H9 (cell line): Measurements from ENCODE around the gene PRAC2. TPM values are rescaled to one million over a fixed set of nuclear protein-coding genes. Genes with fewer than 3 reads are reported as not detected.

Experiments
- DNase-seq: peaks from one replicate; pipeline ENCODE4 v3.0.0-alpha.2; 2017
- H2AFZ ChIP-seq: one replicate; pipeline ENCODE4 v1.6.1; 2013; ENCODE audit warnings: mild to moderate bottlenecking, low read length, control low read depth, moderate library complexity
- H2AK5ac ChIP-seq: 2 replicates; pipeline ENCODE4 v1.6.1; 2013; ENCODE audit warnings: low read length, control low read depth, mixed read lengths; ENCODE audit not compliant: insufficient read length
- H2BK120ac ChIP-seq: one replicate; pipeline ENCODE4 v1.6.1; 2013; ENCODE audit warnings: low read depth, mild to moderate bottlenecking, low read length, control low read depth, inconsistent platforms; ENCODE audit not compliant: poor library complexity, severe bottlenecking
- H2BK12ac ChIP-seq: 2 replicates; pipeline ENCODE4 v1.6.1; 2013; ENCODE audit warnings: low read length, control low read depth, mixed read lengths, low read depth; ENCODE audit not compliant: insufficient read length
- H2BK15ac ChIP-seq: 2 replicates; pipeline ENCODE4 v1.6.1; 2013; ENCODE audit warnings: low read depth, low read length, control low read depth
- H2BK20ac ChIP-seq: one replicate; pipeline ENCODE4 v1.6.1; 2013; ENCODE audit warnings: low read depth, mild to moderate bottlenecking, low read length, control low read depth, inconsistent platforms; ENCODE audit not compliant: poor library complexity, severe bottlenecking
- H2BK5ac ChIP-seq: 2 replicates; pipeline ENCODE4 v1.6.1; 2013; ENCODE audit warnings: low read length, control low read depth, mixed read lengths; ENCODE audit not compliant: insufficient read length
- H3K14ac ChIP-seq: 2 replicates; pipeline ENCODE4 v1.6.1; 2013; ENCODE audit warnings: low read length, control low read depth; ENCODE audit not compliant: insufficient read depth
- H3K18ac ChIP-seq: 2 replicates; pipeline ENCODE4 v1.6.1; 2013; ENCODE audit warnings: low read depth, mild to moderate bottlenecking, mixed read lengths, low read length, control low read depth; ENCODE audit not compliant: insufficient read length
- H3K23ac ChIP-seq: 2 replicates; pipeline ENCODE4 v1.6.1; 2013; ENCODE audit warnings: low read length, control low read depth, mixed read lengths, low read depth; ENCODE audit not compliant: insufficient read length
- H3K23me2 ChIP-seq: 2 replicates; pipeline ENCODE4 v1.6.1; 2013; ENCODE audit warnings: low read depth, mild to moderate bottlenecking, mixed read lengths, low read length, control low read depth; ENCODE audit not compliant: insufficient read length, poor library complexity, severe bottlenecking
- H3K27ac ChIP-seq: 2 replicates; pipeline ENCODE4 v1.5.1; 2013; ENCODE audit warnings: low read length, control low read depth, mixed read lengths, low read depth; ENCODE audit not compliant: insufficient read length
- H3K27me3 ChIP-seq: 2 replicates; pipeline ENCODE4 v1.6.1; 2013; ENCODE audit warnings: low read length, control low read depth, inconsistent platforms; ENCODE audit not compliant: insufficient read depth
- H3K4ac ChIP-seq: 2 replicates; pipeline ENCODE4 v1.6.1; 2013; ENCODE audit warnings: low read depth, mild to moderate bottlenecking, control low read depth, inconsistent platforms, low read length, moderate library complexity
- H3K4me1 ChIP-seq: 2 replicates; pipeline ENCODE4 v1.6.1; 2013; ENCODE audit warnings: low read length, control low read depth, inconsistent platforms; ENCODE audit not compliant: insufficient read depth
- H3K4me2 ChIP-seq: 2 replicates; pipeline ENCODE4 v1.6.1; 2013; ENCODE audit warnings: low read length, control low read depth, mixed read lengths; ENCODE audit not compliant: insufficient read length, insufficient read depth
- H3K56ac ChIP-seq: 2 replicates; pipeline ENCODE4 v1.6.1; 2013; ENCODE audit warnings: low read depth, mild to moderate bottlenecking, mixed read lengths, low read length, control low read depth; ENCODE audit not compliant: insufficient read length
- H3K79me1 ChIP-seq: 2 replicates; pipeline ENCODE4 v1.6.1; 2013; ENCODE audit warnings: low read depth, mild to moderate bottlenecking, moderate library complexity, low read length, control low read depth, inconsistent platforms; ENCODE audit not compliant: insufficient read depth, poor library complexity, severe bottlenecking
- H3K79me2 ChIP-seq: 2 replicates; pipeline ENCODE4 v1.6.1; 2013; ENCODE audit warnings: low read length, control low read depth, inconsistent platforms; ENCODE audit not compliant: insufficient read depth
- H3K9ac ChIP-seq: 2 replicates; pipeline ENCODE4 v1.6.1; 2013; ENCODE audit warnings: low read length, control low read depth, mixed read lengths; ENCODE audit not compliant: insufficient read length; ENCODE audit errors: extremely low read depth
- H3K9me3 ChIP-seq: one replicate; pipeline ENCODE4 v1.6.1; 2013; ENCODE audit warnings: low read depth, low read length, inconsistent platforms; ENCODE audit not compliant: control insufficient read depth
- H3T11ph ChIP-seq: one replicate; pipeline ENCODE4 v1.6.1; 2013; ENCODE audit warnings: mild to moderate bottlenecking, low read length, control low read depth, inconsistent platforms
- H4K20me1 ChIP-seq: one replicate; pipeline ENCODE4 v1.6.1; 2013; ENCODE audit not compliant: control insufficient read depth, insufficient read length, insufficient read depth
- H4K5ac ChIP-seq: 2 replicates; pipeline ENCODE4 v1.6.1; 2013; ENCODE audit warnings: low read depth, mild to moderate bottlenecking, mixed read lengths, low read length, control low read depth; ENCODE audit not compliant: insufficient read length
- H4K8ac ChIP-seq: replicated peaks from 2 replicates; pipeline ENCODE4 v1.6.1; 2013; ENCODE audit warnings: low read length, control low read depth, mixed read lengths, low read depth; ENCODE audit not compliant: insufficient read length
- H4K91ac ChIP-seq: 2 replicates; pipeline ENCODE4 v1.6.1; 2013; ENCODE audit warnings: low read depth, mild to moderate bottlenecking, moderate library complexity, mixed read lengths, low read length, control low read depth; ENCODE audit not compliant: insufficient read length
- H3K27ac Mint-ChIP-seq, 3 experiments: 2 replicates in 2 of 3; 3 replicates in 1 of 3; pipeline ENCODE4 v1.8.0; 2020 to 2021; ENCODE audit warnings: mixed read lengths in 3 of 3, mild to moderate bottlenecking in 1 of 3, moderate library complexity in 1 of 3
- H3K27me3 Mint-ChIP-seq: 2 replicates; pipeline ENCODE4 v1.8.0; 2021; ENCODE audit warnings: low read depth, mild to moderate bottlenecking, moderate library complexity, mixed read lengths
- H3K36me3 Mint-ChIP-seq, 3 experiments: 2 replicates in 2 of 3; 3 replicates in 1 of 3; pipeline ENCODE4 v1.8.0; 2020 to 2021; ENCODE audit warnings: low read depth in 3 of 3, mixed read lengths in 3 of 3; ENCODE audit not compliant: insufficient read depth in 1 of 3
- H3K4me1 Mint-ChIP-seq, 2 experiments: 2 replicates each; pipeline ENCODE4 v1.8.0; 2020; ENCODE audit warnings: mixed read lengths in 2 of 2
- H3K4me3 Mint-ChIP-seq, 2 experiments: 2 replicates in 1 of 2; 3 replicates in 1 of 2; pipeline ENCODE4 v1.8.0; 2020 to 2021; ENCODE audit warnings: mild to moderate bottlenecking in 2 of 2, mixed read lengths in 2 of 2, moderate library complexity in 1 of 2
- H3K9me3 Mint-ChIP-seq, 2 experiments: 2 replicates in 1 of 2; 3 replicates in 1 of 2; pipeline ENCODE4 v1.8.0; 2020; ENCODE audit warnings: mild to moderate bottlenecking in 2 of 2, mixed read lengths in 2 of 2, moderate library complexity in 1 of 2
- WGBS: extraction: QIAGEN DNeasy Blood & Tissue Kit; methylation state at CpG from one replicate; pipeline ENCODE4 v1.1.7; 2013; ENCODE audit warnings: missing lambda C conversion rate, low lambda C conversion rate, mixed read lengths; ENCODE audit not compliant: insufficient read length; ENCODE audit errors: extremely low coverage; 5-methylcytosine and 5-hydroxymethylcytosine counted together
- total RNA-seq: library from RNA; stranded (reverse); gene quantifications from 2 replicates; pipeline ENCODE4 v1.2.1, GENCODE V29; 2021
- TF ChIP-seq, protein P1 (sequence below): fragments of 200-600 bp; sonication (generic); conservative IDR thresholded peaks from 3 replicates; pipeline ENCODE4 v1.8.0; 2021; ENCODE audit warnings: antibody characterized with exemption, mild to moderate bottlenecking

Gene PRAC2
- total RNA-seq, 1 experiment from 2014 or later: not detected

DNA sequence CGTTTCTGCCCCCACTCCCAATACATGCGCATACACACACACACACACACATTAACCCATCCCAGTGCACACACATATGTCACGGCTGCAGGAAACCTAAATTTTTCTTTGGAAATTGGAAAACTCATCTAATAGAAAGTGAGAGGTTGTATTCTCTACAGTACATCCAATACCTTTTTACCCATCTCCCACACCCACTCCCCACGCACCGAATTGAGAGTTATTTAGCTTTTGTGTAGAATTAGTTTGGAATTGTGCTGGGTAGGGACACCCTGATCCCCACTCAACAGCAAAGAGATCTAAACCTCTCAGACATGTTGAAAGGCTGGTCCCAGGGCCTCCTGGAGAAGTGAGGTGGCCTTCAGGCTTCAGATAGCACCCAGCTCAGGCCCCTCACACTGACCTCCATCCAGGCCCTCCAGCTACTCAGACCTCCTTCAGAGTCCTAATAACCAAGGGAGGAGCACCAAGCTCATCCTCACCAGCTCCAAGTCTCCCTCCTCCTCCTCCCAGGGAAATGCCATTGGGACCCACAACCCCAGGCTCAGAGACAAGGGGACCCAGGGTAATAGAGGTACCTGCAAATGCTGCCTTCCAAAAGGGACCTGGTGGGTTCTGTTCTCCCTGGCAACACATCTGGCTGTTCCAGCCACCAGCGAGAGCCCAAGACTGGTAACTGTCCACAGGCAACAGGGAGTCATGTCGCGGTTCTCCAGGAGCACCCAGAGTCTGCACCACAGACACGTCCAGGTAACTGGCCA lies 4.6 kb downstream of the PRAC2 start:
- H2BK5ac ChIP-seq: no peak overlapping the region
- peaks cover 99% of the 10 kb centered on the region for H3K27me3 ChIP-seq
- H2AK5ac ChIP-seq: no peak overlapping the region
- Mint-ChIP-seq H3K4me1 (peaks cover 14 to 28% of the 10 kb centered on the region in 2 experiments), H3K27me3 (peaks cover 100% of the 10 kb centered on the region), H3K27ac (no peak overlapping the region), H3K9me3 (peaks cover 4 to 15% of the 10 kb centered on the region in 2 experiments; a peak in 3 of 5 replicates), H3K4me3 (0 out of 5 replicates have a peak overlapping the region, but pooled peaks of 1 of the 2 experiments have one; percentile 7), H3K36me3 (peaks cover 0 to 2% (median 0%) of the 10 kb centered on the region in 3 experiments; a peak in 1 of 7 replicates)
- no peaks in the 10 kb centered on the region for H3K79me1 ChIP-seq
- no CpG with 5 or more reads among the region's 9 CpGs for WGBS
- no peak overlapping the region for H3T11ph ChIP-seq
- TF ChIP-seq, protein P1, sequence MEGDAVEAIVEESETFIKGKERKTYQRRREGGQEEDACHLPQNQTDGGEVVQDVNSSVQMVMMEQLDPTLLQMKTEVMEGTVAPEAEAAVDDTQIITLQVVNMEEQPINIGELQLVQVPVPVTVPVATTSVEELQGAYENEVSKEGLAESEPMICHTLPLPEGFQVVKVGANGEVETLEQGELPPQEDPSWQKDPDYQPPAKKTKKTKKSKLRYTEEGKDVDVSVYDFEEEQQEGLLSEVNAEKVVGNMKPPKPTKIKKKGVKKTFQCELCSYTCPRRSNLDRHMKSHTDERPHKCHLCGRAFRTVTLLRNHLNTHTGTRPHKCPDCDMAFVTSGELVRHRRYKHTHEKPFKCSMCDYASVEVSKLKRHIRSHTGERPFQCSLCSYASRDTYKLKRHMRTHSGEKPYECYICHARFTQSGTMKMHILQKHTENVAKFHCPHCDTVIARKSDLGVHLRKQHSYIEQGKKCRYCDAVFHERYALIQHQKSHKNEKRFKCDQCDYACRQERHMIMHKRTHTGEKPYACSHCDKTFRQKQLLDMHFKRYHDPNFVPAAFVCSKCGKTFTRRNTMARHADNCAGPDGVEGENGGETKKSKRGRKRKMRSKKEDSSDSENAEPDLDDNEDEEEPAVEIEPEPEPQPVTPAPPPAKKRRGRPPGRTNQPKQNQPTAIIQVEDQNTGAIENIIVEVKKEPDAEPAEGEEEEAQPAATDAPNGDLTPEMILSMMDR: no peak
- no peak overlapping the region for H4K8ac ChIP-seq
- H3K23ac ChIP-seq: no peak overlapping the region
- H3K9me3 ChIP-seq: no peaks in the 10 kb centered on the region
- H4K5ac ChIP-seq: no peak overlapping the region
- H3K9ac ChIP-seq: no peak overlapping the region
- H3K4ac ChIP-seq: no peak overlapping the region
- H2BK15ac ChIP-seq: no peak overlapping the region
- no peak overlapping the region for H2BK12ac ChIP-seq
- H3K4me1 ChIP-seq: no peaks in the 10 kb centered on the region; the same call in 1 of the 2 replicates
- H3K14ac ChIP-seq: no peak overlapping the region
- H4K91ac ChIP-seq: no peak overlapping the region
- H2BK120ac ChIP-seq: no peak overlapping the region
- H2AFZ ChIP-seq: no peak overlapping the region
- no peak overlapping the region for H3K4me2 ChIP-seq
- H3K23me2 ChIP-seq: peaks cover 8% of the 10 kb centered on the region
- no peak overlapping the region for H2BK20ac ChIP-seq
- peaks cover 4% of the 10 kb centered on the region for H4K20me1 ChIP-seq
- H3K56ac ChIP-seq: no peak overlapping the region
- no peak overlapping the region for H3K18ac ChIP-seq
- no peak overlapping the region for H3K27ac ChIP-seq
- H3K79me2 ChIP-seq: no peaks in the 10 kb centered on the region
- DNase-seq: no peak
